Fibroblast of skin of back (primary cell): ENCODE measurements around the gene TOX3.

ENCODE experiments used
- DNase-seq: peaks from one replicate; pipeline ENCODE4 v3.0.0-alpha.2; 2013

TOX3 gene

DNA sequence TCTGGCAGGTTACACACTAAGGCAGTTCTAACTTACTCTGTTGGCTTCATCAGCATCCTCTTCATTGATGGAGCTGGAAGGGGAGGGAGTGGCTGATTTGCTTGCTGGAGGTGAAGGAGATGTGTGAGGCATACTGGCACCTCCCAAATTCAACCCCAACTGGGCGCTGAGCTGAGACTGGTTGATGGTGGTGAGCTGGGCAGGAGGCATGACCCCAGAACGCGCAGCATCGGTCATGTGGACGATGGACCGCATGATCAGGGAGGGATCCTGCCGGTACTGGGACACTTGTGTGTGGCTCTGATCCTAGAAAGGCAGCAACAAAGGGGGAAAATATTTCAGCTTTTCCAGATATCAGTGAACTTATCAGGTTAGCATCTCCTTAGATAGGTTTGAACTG, 96.7 kb downstream of the TOX3 start:
- no peak for DNase-seq

DNA sequence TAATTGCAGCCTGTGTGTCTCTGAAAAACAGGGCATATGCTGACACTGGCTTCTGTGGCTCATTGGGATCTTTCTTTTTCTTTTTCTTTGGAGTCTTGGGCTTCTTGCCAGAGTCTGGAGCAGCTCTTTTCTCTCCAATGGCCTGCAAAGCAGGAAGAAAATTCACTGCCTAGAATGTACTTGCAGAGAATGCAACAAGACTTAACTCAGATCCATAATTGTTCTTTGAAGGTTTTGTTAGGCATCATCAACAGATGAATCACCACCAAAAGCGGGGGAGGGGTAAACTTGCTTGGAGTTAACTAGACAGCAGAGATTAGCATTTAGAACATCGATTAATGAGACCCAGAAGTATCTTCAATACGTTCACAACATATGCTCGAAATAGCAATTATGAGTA, 100.9 kb downstream of the TOX3 start:
- no peak for DNase-seq

DNA sequence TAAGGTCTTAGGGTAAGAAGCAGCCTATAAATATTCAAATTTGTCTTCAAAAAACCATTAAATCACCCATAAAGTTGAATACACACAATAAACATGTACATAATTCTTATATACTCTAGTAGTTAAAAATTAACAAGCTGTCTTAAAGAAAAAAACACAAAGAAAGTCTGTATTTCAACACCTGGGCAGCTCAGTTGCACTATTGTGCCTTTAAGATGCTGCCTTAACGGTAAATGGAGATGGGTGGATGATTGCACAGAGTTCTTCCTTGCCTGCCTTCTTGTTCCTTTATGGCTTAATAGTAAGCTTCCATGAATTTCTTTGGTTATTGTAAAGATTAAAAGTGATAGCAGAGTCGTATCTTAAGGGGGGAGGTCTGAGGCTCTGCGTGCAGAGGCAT, 105.1 kb downstream of the TOX3 start:
- DNase-seq, result no peak

DNA sequence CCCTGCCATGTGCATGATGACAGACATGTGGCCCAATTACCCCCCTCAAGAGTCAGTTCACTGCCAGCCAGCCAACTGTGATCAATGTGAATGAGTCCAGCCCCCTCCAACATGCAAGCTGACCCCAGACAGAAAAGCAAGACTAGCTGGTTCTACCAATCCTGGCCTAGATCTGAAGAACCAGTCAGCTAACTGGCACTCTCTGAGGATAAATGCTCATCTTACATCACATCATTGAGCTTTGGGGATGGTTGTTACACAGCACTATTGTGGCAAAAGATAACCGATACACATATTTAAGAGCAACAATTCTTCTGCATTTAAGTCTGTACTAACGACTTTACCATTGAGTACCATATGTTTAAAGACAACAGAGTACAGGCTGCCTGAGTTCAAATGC, 106.7 kb downstream of the TOX3 start:
- no peak for DNase-seq

DNA sequence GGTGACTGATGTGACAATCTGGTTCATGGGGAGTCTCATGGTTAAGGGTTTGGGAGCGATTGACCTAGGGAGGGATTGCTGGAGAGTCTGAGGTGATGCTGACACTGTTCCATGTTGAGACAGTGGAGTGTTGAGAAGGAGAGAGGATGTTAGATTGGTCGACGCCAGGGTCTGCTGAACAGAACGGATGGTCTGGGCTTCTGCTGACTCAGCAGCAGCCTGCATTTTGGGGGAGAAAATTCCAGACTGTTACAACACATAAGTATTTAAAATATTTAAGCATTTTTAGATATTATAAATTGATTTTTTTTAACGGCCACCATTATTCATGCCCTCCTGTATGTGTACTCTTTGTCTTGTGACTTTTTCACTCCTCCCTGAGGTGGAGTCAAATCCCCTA, 107.2 kb downstream of the TOX3 start:
- no peak for DNase-seq

DNA sequence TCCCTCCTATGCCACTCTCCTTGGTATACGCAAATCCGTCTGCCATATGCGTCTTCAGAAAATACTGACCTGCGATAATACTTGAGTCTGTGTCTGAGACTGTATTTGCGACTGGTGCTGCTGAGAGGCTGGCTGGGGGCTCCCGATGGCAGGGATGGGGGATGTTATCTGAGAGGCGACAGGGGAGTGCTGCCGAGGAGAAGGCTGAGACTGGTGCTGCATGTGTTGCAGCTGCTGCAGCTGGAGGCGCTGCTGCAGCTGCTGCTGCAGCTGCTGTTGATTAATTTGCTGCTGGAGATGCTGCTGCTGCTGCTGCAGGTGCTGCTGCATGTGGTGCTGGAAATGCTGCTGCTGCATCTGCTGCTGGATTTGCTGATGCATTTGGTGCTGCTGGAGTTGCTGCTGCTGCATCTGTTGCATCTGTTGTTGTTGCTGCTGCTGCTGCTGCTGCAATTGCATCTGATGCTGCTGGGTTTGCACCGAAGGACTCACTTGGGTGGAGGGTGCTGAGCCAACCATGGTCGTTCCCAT, 107.7 kb downstream of the TOX3 start:
- DNase-seq, result no peak

DNA sequence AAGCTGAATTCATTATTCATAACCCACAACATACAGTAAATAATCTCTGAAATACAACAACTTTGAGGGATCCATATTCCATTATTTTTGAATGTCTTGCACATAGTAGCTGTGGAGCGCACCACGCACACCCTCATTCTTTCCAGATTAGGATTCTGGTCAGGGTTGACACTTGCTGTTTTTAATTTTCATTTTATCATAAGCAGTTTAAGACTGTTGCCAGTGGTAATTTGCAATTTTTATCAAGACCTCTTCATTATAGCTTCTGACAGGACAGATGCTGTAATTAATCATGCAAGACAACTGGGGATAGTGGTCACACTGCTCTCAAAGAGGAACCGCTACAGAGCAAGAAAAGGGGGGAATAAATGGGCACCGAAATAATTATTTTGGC, 109.7 kb downstream of the TOX3 start:
- no peak for DNase-seq

DNA sequence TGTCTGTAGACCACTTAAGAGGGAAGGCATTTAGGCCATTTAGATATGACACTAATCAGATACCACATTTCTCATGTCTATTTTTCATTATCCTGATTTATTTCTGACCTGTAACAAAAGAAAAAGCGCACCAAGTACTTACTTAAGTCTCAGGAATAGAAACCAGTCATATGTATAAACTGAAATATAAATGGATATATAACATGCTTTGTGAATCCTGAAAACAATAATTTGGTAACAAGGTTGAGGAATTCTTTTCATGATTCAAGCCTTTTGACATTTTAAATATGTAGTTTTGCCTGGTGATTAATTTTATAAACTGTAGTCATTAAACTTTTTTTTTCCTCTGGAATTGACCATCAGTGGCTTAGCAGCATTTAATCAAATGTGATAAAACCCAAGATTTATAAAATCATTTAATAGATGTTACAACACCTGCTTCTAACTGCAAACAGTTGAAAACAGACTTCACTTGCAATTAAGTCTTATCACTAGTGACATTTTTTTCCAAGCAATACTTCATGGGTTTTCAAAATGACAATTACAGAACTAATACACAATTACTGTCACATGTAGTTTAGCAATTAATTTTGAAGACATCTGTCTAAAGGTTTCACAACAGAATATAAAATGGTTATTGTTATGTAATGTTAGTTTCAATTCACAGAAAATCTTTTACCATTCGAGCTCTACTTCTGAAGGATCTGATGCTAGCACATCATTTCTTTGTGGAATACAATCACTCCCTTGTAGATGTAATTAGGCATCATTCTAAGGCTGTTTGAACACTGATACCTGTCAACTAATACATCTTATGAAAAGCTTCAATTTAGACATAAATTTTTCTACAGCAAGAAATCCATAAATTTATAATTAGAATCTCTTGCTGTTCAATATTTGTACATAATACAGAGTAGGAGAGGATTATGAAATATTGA, 110.3 kb downstream of the TOX3 start:
- DNase-seq, result no peak

DNA sequence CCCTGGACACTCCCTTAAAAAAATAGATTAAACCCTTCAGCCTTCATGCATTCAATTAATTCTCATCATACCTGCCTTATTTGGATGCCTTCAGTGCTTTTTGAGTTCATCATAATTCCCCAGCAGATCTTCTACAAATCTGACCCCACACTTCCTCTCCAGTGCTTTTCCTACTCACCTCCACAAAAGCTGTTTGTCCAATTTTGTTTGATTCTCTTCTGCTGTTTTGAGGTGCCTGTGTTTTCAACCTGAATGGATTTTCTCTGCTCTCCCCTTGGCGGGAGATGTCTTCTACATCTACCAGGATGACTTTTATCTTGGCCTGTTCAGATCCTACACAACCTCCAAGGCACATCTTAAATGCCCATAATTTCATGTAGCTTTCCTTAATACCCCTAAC, 112.7 kb downstream of the TOX3 start:
- DNase-seq, result no peak

DNA sequence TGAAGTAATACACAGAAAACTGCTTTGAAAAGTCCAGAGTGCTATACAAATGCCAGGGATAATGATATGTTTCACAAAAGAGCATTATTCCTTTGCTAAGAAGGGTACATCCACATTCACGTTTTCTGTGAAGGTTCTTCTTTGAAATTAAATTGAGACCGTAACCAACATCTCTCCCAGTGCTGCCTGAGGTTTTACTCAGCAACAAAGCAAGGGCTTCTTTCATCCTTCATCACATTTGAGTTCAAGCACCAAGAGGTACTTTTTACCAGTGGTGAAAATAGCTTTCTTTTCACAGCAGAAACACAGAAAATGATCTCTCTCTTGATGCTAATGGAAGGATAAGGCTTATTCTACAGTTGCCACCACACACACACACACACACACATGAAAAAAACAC, 113.3 kb downstream of the TOX3 start:
- DNase-seq, result no peak

DNA sequence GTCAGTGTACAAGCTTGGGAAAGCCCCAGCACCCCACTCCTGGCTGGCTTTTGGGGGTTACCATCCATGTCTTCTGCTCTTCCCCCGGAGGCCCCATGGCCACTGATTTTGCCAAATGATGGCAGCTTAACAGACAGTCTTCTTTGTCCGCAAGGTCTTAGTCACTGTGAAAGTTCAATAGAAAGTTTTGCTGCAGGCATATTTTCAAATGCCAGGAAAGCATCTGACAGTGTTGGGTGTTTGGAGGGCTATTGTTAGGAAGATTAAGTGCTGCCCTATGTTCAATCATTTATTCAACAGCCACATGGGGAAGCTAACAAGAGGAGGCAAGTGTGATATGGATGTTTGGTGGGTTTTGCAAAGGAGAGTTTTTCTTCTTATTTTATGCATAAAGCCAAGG, 122.4 kb downstream of the TOX3 start:
- DNase-seq, result no peak

DNA sequence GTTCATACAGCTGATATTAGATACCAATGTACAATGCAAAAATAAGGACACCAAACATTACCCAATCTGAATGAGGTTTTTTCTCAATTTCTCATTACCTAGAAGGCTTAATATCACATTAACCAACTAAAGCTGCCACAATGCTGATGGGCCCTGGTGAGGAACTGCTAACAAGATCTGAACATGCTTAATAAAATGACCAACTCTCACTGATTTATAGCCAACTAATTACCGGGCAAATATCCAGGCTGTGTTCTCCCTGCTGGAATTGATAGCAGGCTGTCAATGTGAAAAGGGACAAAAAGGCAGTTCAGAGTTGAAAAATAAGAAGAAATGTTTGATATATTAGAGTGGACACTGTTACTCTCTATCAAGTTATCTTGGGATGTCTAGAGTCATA, 124.6 kb downstream of the TOX3 start:
- DNase-seq, result no peak

DNA sequence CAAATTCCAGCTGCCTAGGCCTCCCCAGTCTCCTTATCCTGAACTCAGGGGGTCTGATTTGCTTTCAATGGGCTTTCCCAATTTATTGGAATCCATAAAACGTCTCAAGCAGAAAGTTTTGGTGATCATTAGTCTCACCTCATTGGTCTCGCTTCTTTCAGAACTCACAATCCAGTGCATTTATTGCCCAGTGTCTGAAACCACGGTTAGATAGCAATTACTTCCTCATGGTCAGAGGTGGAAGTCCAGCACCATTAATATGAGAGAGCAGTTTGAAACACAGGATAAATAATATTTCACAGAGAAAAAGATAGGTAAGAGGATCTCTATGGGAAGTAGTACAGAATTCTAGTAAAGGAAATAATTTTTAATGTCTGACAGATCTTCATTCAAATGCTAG, 128.7 kb downstream of the TOX3 start:
- no peak for DNase-seq

DNA sequence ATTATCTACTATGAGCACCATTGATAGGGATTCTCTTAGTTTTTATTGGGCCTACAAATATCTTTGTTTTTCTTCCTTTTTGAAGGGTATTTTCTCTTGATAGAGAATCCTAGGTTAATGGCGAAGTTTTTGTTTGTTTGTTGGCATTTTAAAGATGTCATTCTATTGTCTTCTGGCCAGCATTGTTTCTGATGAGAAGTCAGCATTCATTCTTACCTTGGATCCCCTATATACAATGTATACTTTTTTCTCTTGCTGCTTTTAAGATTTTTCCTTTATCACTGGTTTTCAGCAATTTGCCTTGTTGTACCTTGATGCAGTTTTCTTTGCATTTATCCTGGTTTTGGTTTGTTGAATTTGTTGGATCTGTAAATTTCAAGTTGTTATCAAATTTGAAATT, 130.1 kb downstream of the TOX3 start:
- no peak for DNase-seq

DNA sequence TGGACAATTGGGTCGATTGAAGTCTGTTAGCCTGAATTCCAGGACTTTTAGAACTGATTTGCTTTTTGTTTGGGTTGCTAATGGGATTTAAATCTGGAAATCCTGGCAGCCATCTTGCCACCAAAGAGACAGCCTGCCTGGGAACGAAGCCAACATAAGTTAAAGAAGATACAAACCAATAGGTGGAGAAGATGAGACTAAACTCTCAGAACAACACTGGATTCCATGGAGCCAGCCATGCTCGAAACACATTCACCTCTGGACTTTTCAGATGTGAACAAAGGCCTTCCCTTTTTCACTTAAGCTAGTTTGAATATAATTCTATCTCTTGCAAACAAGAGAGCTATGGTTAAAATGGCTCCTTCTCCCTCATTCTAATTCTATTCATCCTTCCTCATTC, 135.9 kb downstream of the TOX3 start:
- no peak for DNase-seq

DNA sequence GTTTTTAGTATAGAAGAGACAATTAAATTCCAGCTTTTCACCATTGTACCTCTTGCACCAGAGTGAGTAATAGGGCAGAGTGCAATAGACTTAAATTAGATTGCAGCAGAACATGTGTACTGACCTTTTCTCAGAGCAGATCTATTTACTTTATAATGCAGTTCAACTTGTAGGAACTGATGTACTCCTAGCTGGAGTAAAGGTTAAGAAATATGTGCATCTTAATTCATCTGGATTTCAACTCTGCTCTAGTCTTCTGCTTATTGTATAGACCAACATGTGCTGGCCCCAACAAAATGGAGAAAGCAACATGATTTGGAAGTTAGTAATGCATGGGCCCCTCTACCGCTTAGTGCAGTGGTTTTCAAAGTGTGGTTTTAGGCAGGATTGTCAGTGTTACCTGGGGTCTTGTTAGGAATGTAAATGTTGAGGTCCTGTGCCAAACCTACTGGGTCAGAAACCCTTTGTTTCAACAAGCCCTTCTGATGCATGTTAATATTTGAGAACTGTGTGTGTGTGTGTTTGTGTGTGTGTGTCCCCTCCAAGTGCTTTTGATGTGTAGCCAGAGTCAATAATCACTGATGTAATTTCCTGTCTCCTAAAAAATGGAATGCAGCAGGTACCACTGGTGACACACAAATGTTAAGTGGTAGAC, 138.6 kb downstream of the TOX3 start:
- DNase-seq, result no peak

DNA sequence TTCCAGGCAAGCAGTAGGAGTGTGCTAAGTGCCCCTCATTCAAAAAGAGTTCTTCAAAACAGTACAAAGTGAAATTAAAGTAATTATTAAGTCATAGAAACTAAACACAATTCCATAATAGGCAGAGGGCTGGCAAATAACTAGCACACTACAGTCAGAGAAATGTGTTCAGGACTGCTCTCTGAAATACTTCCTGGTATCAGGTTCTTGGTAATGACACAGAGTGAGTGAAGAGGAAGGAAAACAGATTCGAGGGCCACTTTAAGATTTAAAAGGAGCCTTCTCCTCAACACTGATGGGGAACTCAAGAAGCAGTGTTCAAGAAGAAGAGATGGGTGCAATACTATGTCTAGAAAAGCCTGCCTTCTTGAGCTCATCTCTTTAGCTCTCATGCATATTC, 139.2 kb downstream of the TOX3 start:
- no peak for DNase-seq

DNA sequence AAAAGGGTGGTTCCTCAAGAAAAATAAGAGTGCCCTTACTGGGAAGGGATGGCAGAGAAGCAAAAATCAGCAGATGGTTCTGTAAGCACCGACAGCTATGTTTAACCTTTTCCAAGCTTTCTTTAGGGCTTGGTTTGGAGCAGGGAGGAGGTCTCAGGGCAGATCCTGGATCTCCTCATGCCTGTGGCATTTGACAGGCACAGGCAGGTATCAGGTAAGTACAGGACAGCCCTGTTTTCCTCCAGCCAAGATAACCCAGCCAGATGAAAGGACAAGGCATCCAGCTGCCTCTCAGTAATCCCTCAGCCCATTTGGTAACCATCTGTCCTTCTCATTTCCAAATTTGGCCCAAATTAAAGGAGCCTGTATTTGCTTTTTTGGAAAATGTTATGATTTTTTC, 141.5 kb downstream of the TOX3 start:
- no peak for DNase-seq

DNA sequence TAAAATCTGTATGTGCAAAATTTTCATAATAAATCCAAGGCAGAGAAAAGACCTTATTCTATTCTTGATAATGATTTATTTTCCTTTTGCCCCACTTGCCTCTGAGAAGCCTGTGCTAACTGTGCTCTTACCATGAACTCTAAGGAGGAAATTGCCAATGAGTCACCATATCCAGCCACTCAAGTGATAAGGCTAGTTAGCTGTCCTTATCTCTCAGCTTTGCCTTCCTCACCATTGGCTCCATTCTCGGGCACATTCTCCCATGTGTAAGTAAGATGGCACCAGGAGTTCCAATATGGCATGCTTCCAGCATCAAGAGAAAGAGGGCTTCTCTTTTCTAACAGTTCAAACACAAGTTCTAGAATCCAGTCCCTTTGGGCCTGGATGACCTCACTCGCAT, 142.4 kb downstream of the TOX3 start:
- no peak for DNase-seq

DNA sequence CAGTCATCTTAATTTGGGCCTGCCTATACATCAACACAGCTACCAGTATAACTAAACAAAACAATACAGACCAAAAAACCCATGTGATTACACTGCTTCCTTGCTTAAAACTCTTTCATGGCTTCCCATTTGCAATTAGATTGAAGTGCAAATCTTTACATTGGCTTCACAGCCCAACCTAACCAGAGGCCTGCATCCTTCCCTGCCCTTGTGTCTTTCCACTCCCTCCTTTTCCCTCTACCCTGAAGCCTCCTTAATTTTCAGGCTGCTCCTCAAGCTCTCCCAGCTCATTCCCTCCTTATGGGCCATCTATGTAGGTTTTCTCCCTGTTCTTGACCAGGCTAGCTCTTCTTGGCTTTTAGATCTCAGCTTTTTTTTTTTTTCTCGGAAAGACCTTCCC, 147.8 kb downstream of the TOX3 start:
- no peak for DNase-seq

DNA sequence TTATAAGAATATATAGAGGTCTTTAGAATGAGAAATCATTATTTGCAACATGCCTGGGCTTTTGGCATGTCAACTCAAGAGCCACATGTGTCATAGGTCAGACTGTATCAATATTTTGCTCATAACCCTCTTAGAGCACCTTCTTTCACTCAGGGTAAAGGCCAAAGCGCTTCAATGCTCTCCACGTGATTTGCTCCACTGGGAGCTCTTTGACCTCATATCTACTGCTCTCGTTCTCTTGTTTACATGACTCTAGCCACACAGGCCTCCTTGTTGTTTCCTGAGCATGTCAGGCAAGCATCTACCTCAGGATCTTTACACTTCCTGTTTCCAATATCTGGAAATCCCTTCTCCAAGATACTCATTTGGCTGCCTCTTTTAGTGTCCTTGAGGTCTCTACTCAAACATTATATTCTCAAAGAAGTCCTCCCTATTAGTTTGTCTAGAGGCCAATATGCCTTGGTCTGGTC, 148.4 kb downstream of the TOX3 start:
- no peak for DNase-seq

DNA sequence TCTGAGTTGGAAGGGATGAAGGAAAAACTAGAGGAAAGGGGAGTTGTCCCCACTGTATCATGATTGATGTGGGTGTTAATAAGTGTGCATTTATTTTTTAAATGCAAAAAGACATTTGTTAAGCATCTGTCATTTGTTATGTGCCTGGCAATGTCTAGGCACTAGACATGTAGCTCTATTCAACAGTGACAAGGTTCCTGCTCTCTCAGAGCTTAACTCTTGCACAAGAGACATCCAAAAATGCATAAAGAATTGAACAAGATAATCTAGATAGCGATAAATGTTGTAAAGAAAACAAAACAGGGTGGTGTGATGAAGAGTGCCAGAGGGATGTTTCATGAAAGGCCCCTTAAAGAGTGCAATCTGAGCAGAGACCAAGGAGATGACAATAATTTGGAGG, 148.9 kb downstream of the TOX3 start:
- no peak for DNase-seq

DNA sequence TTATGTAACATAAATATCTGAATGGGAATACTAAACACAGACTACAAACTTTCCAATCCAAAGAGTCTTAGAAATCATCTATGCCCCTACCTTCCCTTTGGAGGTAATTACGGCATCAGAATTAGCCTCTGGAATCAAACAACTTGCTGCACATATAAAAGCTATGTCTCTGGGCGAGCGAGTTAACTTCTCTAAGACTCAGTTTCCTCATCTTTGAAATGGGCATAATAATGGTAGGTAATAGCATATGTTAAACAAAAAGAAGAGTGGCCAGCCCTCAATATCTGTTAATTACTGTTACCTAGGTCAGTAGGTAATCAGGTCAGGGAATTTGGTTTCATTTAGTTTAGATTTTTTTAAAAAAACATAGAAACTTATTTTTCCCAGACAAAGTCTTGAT, 153.5 kb downstream of the TOX3 start:
- no peak for DNase-seq

DNA sequence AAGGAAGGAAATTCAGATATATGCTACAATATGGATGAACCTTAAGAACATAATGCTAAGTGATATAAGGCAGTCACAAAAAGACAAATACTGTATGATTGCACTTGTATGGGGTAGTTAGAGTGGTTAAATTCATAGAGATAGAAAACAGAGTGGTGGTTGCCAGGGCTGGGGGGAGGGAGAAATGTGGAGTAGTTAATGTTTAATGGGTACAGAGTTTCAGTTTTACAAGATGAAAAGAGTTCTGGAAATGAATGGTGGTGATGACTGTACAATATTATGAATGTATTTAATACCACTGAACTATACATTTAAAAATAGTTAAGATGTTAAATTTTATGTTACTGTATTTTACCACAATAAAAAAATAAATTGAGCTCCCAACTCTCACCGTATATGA, 157.9 kb downstream of the TOX3 start:
- DNase-seq, result no peak
